ENCODE data around the gene CAMTA1. TPM values are rescaled to one million over a fixed set of nuclear protein-coding genes. Genes with fewer than 3 reads are reported as not detected.

CAMTA1 gene
- total and polyA plus RNA-seq, 4 donors = 18.0 to 93.5 (median 35.8) TPM

DNA sequence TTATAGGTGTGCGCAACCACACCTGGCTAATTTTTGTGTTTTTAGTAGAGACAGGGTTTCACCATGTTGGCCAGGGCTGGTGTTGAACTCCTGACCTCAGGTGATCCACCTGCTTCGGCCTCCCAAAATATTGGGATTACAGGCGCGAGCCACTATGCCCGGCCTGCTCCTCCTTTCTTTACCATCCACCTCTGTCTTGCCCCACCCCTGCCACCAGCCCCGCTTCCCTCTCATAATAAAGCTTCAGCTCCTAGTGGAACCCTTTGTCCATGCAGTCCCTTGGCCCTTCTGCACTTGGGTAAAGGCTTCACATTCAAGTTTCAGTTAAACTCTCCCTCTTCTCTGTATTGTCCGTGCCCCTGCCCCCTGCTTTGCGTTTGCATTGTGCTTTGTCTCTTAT lies 120.1 kb downstream of the CAMTA1 start:
- TF ChIP-seq RXRA (IDR thresholded peaks at IDR 0.05) (no peak), TAF1 (conservative IDR thresholded peaks at IDR 0.05) (no peak), RAD21 (IDR thresholded peaks at IDR 0.05) (no peak), HNF4G (IDR thresholded peaks at IDR 0.05) (no peak), SP1 (IDR thresholded peaks at IDR 0.05) (no peak)
- Histone ChIP-seq H3K9me3 (ENCODE audit: control insufficient read depth in 4 of 4, low read length in 3 of 4) (no peaks in the 10 kb centered on the region), H3K4me3 (ENCODE audit: low read depth in 1 of 3, low read length in 3 of 3) (no peak overlapping the region), H3K36me3 (ENCODE audit: control insufficient read depth in 4 of 4, insufficient read depth in 3 of 4, low read depth in 1 of 4, low read length in 3 of 4) (no peaks in the 10 kb centered on the region), H3K9ac (ENCODE audit: low read depth in 1 of 2, low read length in 2 of 2) (no peak overlapping the region), H3K27ac (ENCODE audit: low read depth in 1 of 2, low read length in 2 of 2) (no peak overlapping the region), H3K27me3 (ENCODE audit: control insufficient read depth in 4 of 4, insufficient read depth in 4 of 4, low read length in 3 of 4) (no peaks in the 10 kb centered on the region), H3K4me1 (ENCODE audit: control insufficient read depth in 4 of 4, insufficient read depth in 4 of 4, low read length in 3 of 4) (peaks cover 0 to 6% (median 0%) of the 10 kb centered on the region in 4 donors)
- DNase-seq (ENCODE audit: low spot score) = no peak
- 91% methylated on average over 8 of the region's 8 CpGs for WGBS

DNA sequence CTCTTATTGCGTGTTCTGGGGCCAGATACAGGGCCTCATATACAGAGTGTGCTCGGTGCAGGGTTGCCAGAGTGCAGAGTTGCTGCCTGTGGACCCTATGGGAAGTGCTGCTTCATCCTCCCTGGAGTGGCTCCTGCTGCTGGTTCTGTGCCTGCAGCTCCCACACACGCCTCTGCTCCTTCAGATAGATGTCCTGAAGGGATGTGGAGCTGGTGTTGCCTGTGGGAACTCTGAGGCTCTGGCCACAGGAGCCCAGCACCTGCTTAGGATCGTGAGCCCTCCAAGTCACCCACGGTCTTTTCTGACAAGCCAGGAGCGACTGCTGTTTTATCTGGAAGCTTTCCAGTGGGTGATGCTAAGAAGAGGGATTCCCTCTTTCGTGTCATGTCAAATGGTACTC lies 120.5 kb downstream of the CAMTA1 start:
- H3K27ac ChIP-seq (ENCODE audit: low read depth in 1 of 2, low read length in 2 of 2) = no peak overlapping the region

DNA sequence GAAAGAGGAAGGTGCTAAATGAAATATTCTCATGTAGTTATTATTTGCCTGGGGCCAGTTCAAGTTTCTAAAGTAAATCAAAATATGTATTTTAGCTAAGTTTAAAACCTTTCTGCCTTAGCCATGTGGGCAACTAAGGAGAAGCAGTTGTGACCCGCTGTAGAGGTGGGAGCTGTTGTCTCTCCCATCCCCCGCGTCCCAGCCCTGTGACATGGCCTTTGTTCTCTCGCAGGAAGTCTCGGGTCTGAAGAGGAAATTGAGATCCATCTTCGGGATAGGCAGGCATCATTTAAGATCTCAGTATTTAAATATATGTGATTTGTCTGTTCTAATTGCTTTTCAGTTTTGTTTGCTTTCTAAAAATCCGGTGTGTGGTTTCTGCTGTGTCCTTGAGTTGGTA lies 121.5 kb downstream of the CAMTA1 start:
- H3K9me3 ChIP-seq (ENCODE audit: control insufficient read depth in 4 of 4, low read length in 3 of 4) = no peaks in the 10 kb centered on the region
- no peaks in the 10 kb centered on the region for H3K36me3 ChIP-seq (ENCODE audit: control insufficient read depth in 4 of 4, insufficient read depth in 3 of 4, low read depth in 1 of 4, low read length in 3 of 4)
- H3K27me3 ChIP-seq (ENCODE audit: control insufficient read depth in 4 of 4, insufficient read depth in 4 of 4, low read length in 3 of 4) = no peaks in the 10 kb centered on the region
- WGBS = 29% methylated on average over 7 of the region's 7 CpGs
- TF ChIP-seq EGR1 (IDR thresholded peaks at IDR 0.05; ENCODE audit: low read depth in 2 of 2) = no peak
- TF ChIP-seq, protein P1, sequence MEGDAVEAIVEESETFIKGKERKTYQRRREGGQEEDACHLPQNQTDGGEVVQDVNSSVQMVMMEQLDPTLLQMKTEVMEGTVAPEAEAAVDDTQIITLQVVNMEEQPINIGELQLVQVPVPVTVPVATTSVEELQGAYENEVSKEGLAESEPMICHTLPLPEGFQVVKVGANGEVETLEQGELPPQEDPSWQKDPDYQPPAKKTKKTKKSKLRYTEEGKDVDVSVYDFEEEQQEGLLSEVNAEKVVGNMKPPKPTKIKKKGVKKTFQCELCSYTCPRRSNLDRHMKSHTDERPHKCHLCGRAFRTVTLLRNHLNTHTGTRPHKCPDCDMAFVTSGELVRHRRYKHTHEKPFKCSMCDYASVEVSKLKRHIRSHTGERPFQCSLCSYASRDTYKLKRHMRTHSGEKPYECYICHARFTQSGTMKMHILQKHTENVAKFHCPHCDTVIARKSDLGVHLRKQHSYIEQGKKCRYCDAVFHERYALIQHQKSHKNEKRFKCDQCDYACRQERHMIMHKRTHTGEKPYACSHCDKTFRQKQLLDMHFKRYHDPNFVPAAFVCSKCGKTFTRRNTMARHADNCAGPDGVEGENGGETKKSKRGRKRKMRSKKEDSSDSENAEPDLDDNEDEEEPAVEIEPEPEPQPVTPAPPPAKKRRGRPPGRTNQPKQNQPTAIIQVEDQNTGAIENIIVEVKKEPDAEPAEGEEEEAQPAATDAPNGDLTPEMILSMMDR (IDR thresholded peaks at IDR 0.05; ENCODE audit: low read depth, low read length, missing input control) = no peak
- TF ChIP-seq, protein P2, sequence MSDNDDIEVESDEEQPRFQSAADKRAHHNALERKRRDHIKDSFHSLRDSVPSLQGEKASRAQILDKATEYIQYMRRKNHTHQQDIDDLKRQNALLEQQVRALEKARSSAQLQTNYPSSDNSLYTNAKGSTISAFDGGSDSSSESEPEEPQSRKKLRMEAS (IDR thresholded peaks at IDR 0.05) = no peak
- TF ChIP-seq HNF4A (conservative IDR thresholded peaks at IDR 0.05) = no peak
- no peak for TF ChIP-seq SP1 (IDR thresholded peaks at IDR 0.05)
- no peak for TF ChIP-seq RXRA (IDR thresholded peaks at IDR 0.05)
- TF ChIP-seq, protein P3, sequence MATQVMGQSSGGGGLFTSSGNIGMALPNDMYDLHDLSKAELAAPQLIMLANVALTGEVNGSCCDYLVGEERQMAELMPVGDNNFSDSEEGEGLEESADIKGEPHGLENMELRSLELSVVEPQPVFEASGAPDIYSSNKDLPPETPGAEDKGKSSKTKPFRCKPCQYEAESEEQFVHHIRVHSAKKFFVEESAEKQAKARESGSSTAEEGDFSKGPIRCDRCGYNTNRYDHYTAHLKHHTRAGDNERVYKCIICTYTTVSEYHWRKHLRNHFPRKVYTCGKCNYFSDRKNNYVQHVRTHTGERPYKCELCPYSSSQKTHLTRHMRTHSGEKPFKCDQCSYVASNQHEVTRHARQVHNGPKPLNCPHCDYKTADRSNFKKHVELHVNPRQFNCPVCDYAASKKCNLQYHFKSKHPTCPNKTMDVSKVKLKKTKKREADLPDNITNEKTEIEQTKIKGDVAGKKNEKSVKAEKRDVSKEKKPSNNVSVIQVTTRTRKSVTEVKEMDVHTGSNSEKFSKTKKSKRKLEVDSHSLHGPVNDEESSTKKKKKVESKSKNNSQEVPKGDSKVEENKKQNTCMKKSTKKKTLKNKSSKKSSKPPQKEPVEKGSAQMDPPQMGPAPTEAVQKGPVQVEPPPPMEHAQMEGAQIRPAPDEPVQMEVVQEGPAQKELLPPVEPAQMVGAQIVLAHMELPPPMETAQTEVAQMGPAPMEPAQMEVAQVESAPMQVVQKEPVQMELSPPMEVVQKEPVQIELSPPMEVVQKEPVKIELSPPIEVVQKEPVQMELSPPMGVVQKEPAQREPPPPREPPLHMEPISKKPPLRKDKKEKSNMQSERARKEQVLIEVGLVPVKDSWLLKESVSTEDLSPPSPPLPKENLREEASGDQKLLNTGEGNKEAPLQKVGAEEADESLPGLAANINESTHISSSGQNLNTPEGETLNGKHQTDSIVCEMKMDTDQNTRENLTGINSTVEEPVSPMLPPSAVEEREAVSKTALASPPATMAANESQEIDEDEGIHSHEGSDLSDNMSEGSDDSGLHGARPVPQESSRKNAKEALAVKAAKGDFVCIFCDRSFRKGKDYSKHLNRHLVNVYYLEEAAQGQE (IDR thresholded peaks at IDR 0.05) = no peak
- no peak for TF ChIP-seq JUND (IDR thresholded peaks at IDR 0.05)
- TF ChIP-seq, protein P4, sequence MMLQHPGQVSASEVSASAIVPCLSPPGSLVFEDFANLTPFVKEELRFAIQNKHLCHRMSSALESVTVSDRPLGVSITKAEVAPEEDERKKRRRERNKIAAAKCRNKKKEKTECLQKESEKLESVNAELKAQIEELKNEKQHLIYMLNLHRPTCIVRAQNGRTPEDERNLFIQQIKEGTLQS (IDR thresholded peaks at IDR 0.05) = no peak
- TF ChIP-seq FOXA1 (IDR thresholded peaks at IDR 0.05) = no peak
- no peak for TF ChIP-seq GABPA (IDR thresholded peaks at IDR 0.05 in 1 of 2, conservative IDR thresholded peaks at IDR 0.05 in 1 of 2)
- TF ChIP-seq, protein P5, sequence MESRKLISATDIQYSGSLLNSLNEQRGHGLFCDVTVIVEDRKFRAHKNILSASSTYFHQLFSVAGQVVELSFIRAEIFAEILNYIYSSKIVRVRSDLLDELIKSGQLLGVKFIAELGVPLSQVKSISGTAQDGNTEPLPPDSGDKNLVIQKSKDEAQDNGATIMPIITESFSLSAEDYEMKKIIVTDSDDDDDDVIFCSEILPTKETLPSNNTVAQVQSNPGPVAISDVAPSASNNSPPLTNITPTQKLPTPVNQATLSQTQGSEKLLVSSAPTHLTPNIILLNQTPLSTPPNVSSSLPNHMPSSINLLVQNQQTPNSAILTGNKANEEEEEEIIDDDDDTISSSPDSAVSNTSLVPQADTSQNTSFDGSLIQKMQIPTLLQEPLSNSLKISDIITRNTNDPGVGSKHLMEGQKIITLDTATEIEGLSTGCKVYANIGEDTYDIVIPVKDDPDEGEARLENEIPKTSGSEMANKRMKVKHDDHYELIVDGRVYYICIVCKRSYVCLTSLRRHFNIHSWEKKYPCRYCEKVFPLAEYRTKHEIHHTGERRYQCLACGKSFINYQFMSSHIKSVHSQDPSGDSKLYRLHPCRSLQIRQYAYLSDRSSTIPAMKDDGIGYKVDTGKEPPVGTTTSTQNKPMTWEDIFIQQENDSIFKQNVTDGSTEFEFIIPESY (IDR thresholded peaks at IDR 0.05) = no peak
- no peak for TF ChIP-seq HNF4G (IDR thresholded peaks at IDR 0.05)
- TF ChIP-seq RAD21 (IDR thresholded peaks at IDR 0.05) = no peak
- TF ChIP-seq TAF1 (conservative IDR thresholded peaks at IDR 0.05) = no peak
- no peak overlapping the region for H3K9ac ChIP-seq (ENCODE audit: low read depth in 1 of 2, low read length in 2 of 2)
- no peak for DNase-seq (ENCODE audit: low spot score)
- no peak overlapping the region for H3K27ac ChIP-seq (ENCODE audit: low read depth in 1 of 2, low read length in 2 of 2)
- H3K4me3 ChIP-seq (ENCODE audit: low read depth in 1 of 3, low read length in 3 of 3) = no peak overlapping the region
- H3K4me1 ChIP-seq (ENCODE audit: control insufficient read depth in 4 of 4, insufficient read depth in 4 of 4, low read length in 3 of 4) = peaks cover 0 to 6% (median 0%) of the 10 kb centered on the region in 4 donors

More for the DNA sequence above, 120.5 kb downstream of the CAMTA1 start:
- H3K4me1 ChIP-seq (ENCODE audit: control insufficient read depth in 4 of 4, insufficient read depth in 4 of 4, low read length in 3 of 4) = peaks cover 0 to 6% (median 0%) of the 10 kb centered on the region in 4 donors
- no peak overlapping the region for H3K4me3 ChIP-seq (ENCODE audit: low read depth in 1 of 3, low read length in 3 of 3)
- no peaks in the 10 kb centered on the region for H3K36me3 ChIP-seq (ENCODE audit: control insufficient read depth in 4 of 4, insufficient read depth in 3 of 4, low read depth in 1 of 4, low read length in 3 of 4)
- no peaks in the 10 kb centered on the region for H3K27me3 ChIP-seq (ENCODE audit: control insufficient read depth in 4 of 4, insufficient read depth in 4 of 4, low read length in 3 of 4)
- DNase-seq (ENCODE audit: low spot score) = no peak
- H3K9ac ChIP-seq (ENCODE audit: low read depth in 1 of 2, low read length in 2 of 2) = no peak overlapping the region
- no peak for TF ChIP-seq SP1 (IDR thresholded peaks at IDR 0.05)
- WGBS = 87% methylated on average over 7 of the region's 7 CpGs
- no peaks in the 10 kb centered on the region for H3K9me3 ChIP-seq (ENCODE audit: control insufficient read depth in 4 of 4, low read length in 3 of 4)

All from liver (tissue), 9 donors.